Erythroblast (primary cell): ENCODE measurements around the gene RNGTT.

Source experiments
- GATA1 ChIP-seq: IDR thresholded peaks from 2 replicates; pipeline ENCODE4 v1.6.1; 2011; ENCODE audit warnings: low read depth, mild to moderate bottlenecking, control low read depth, low read length, moderate library complexity
- POLR2A ChIP-seq: IDR thresholded peaks from 2 replicates; pipeline ENCODE4 v1.6.1; 2011; ENCODE audit warnings: mild to moderate bottlenecking, low read length

GRCh38 chr6:88764081-88764480, 199.3 kb downstream of the RNGTT start:
- TF ChIP-seq POLR2A (no peak), GATA1 (no peak)
